Measurements from ENCODE around the gene TSPAN9.

DNA sequence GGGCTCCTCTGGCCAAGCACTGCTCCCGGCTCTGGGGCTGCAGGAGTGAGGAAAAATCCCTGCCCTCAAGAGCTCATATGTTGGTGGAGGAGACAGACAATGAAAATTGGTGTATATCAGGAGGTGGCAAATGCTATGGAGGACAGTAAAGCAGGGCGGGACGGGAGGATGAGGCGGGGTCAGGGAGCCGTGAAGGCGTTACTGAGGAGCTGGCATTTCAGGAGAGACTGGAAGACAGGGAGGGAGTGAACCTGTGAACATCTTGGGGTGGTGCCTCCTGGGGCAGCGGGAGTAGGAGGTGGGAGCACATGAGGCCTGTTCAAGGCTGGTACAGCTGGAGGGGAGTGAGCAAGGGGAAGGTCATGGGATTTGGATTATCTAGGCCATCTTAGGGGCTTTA, 26.6 kb downstream of the TSPAN9 start:
- TF ChIP-seq, protein P1, sequence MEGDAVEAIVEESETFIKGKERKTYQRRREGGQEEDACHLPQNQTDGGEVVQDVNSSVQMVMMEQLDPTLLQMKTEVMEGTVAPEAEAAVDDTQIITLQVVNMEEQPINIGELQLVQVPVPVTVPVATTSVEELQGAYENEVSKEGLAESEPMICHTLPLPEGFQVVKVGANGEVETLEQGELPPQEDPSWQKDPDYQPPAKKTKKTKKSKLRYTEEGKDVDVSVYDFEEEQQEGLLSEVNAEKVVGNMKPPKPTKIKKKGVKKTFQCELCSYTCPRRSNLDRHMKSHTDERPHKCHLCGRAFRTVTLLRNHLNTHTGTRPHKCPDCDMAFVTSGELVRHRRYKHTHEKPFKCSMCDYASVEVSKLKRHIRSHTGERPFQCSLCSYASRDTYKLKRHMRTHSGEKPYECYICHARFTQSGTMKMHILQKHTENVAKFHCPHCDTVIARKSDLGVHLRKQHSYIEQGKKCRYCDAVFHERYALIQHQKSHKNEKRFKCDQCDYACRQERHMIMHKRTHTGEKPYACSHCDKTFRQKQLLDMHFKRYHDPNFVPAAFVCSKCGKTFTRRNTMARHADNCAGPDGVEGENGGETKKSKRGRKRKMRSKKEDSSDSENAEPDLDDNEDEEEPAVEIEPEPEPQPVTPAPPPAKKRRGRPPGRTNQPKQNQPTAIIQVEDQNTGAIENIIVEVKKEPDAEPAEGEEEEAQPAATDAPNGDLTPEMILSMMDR (IDR thresholded peaks at IDR 0.05) = no peak
- no peak for TF ChIP-seq POLR2A (IDR thresholded peaks at IDR 0.05)

All from heart left ventricle (tissue), 13 donors.